Ecto neural progenitor cell (in vitro differentiated cells): ENCODE data around the gene KCNA4.
"Not testable (repeated sequence)": the region's sequence is repeated elsewhere in the genome, so short reads cannot be mapped to it uniquely, and the experiment has no call there.

Experiments
- DNase-seq: peaks from one replicate; pipeline ENCODE4 v3.0.0-alpha.2; 2018; ENCODE audit warnings: low spot score

Gene KCNA4

GRCh38 chr11:30000986-30001750 is 15.7 kb downstream of the KCNA4 start:
- DNase-seq, result no peak

GRCh38 chr11:29996016-29996415 is 20.8 kb downstream of the KCNA4 start:
- DNase-seq, result no peak

GRCh38 chr11:29989174-29989970 is 27.5 kb downstream of the KCNA4 start:
- no peak for DNase-seq

- DNase-seq, result no peak
These were observed 31.6 kb downstream of the KCNA4 start for GRCh38 chr11:29985248-29985647.

- DNase-seq, result no peak
These were observed 32.3 kb downstream of the KCNA4 start for GRCh38 chr11:29984544-29984943.

- no peak for DNase-seq
These were observed 38.3 kb downstream of the KCNA4 start for GRCh38 chr11:29978549-29978948.

- DNase-seq, result not testable (repeated sequence)
These were observed 41.2 kb downstream of the KCNA4 start for GRCh38 chr11:29975580-29975979.

- DNase-seq, result no peak
These were observed 53.0 kb downstream of the KCNA4 start for GRCh38 chr11:29963796-29964195.

- no peak for DNase-seq
These were observed 53.8 kb downstream of the KCNA4 start for GRCh38 chr11:29963036-29963435.

GRCh38 chr11:29962243-29962642 is 54.6 kb downstream of the KCNA4 start:
- no peak for DNase-seq
